ENCODE measurements around the gene DHRSX.

- TF ChIP-seq, protein P1, sequence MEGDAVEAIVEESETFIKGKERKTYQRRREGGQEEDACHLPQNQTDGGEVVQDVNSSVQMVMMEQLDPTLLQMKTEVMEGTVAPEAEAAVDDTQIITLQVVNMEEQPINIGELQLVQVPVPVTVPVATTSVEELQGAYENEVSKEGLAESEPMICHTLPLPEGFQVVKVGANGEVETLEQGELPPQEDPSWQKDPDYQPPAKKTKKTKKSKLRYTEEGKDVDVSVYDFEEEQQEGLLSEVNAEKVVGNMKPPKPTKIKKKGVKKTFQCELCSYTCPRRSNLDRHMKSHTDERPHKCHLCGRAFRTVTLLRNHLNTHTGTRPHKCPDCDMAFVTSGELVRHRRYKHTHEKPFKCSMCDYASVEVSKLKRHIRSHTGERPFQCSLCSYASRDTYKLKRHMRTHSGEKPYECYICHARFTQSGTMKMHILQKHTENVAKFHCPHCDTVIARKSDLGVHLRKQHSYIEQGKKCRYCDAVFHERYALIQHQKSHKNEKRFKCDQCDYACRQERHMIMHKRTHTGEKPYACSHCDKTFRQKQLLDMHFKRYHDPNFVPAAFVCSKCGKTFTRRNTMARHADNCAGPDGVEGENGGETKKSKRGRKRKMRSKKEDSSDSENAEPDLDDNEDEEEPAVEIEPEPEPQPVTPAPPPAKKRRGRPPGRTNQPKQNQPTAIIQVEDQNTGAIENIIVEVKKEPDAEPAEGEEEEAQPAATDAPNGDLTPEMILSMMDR (IDR thresholded peaks at IDR 0.05; ENCODE audit: low read depth, low read length, poor library complexity, severe bottlenecking): no peak
- no peak for TF ChIP-seq EZH2phosphoT487 (IDR thresholded peaks at IDR 0.05; ENCODE audit: borderline replicate concordance, low read length)
These were observed 32.2 kb downstream of the DHRSX start for GRCh38 chrX:2468261-2469195.
